Omental fat pad (tissue), 4 donors: ENCODE data around the gene GPR162. TPM values are rescaled to one million over a fixed set of nuclear protein-coding genes. Genes with fewer than 3 reads are reported as not detected.

Source experiments
- ATAC-seq: fragments of 150-250 bp; one replicate; pipeline ENCODE4 v1.9.1; 2016; ENCODE audit warnings: mild to moderate bottlenecking, moderate library complexity; ENCODE audit not compliant: low FRiP score
- DNase-seq: peaks from one replicate; pipeline ENCODE4 v3.0.0-alpha.2; 2019; ENCODE audit warnings: low spot score
- CTCF ChIP-seq, 3 donors: fragments of 450-650 bp; IDR thresholded peaks; one replicate each; pipeline ENCODE4 v1.5.1; 2016 to 2017; ENCODE audit warnings: antibody characterized with exemption in 3 of 3, mild to moderate bottlenecking in 3 of 3, moderate library complexity in 2 of 3
- total RNA-seq, 4 donors: library from RNA; depleted of rRNA; stranded (reverse); fragments of >200 nt; gene quantifications; one replicate each; pipeline ENCODE4 v1.1.0, GENCODE V29; 2016

GPR162 gene
- total RNA-seq, 4 donors from 2014 or later = 2.8 to 6.7 (median 2.9) TPM

- no peak for DNase-seq
- ATAC-seq = no peak
- TF ChIP-seq CTCF (IDR thresholded peaks at IDR 0.05) = no peak
Measured at GRCh38 chr12:6788972-6789924, 32.4 kb upstream of the GPR162 start, which contains the start of gene CD4. CD4 (plus strand) TSS chr12:6789528; CDS start chr12:6800139, 10,611 bp downstream.

- DNase-seq = no peak
- no peak for ATAC-seq
- TF ChIP-seq CTCF (IDR thresholded peaks at IDR 0.05) = no peak
Measured at GRCh38 chr12:6790496-6791150, 31.0 kb upstream of the GPR162 start.

GRCh38 chr12:6791931-6792520 is 29.6 kb upstream of the GPR162 start:
- ATAC-seq = no peak
- no peak for DNase-seq
- no peak for TF ChIP-seq CTCF (IDR thresholded peaks at IDR 0.05)

- no peak for DNase-seq
- TF ChIP-seq CTCF (IDR thresholded peaks at IDR 0.05) = no peak
- no peak for ATAC-seq
Measured at GRCh38 chr12:6792522-6793201, 29.0 kb upstream of the GPR162 start.

- DNase-seq (no peak), ATAC-seq (no peak)
- TF ChIP-seq CTCF (IDR thresholded peaks at IDR 0.05) = no peak
Measured at GRCh38 chr12:6795088-6795487, 26.5 kb upstream of the GPR162 start.

GRCh38 chr12:6796576-6796975 is 25.0 kb upstream of the GPR162 start:
- DNase-seq = no peak
- ATAC-seq = no peak
- no peak for TF ChIP-seq CTCF (IDR thresholded peaks at IDR 0.05)
